CD4-positive, alpha-beta memory T cell (primary cell): ENCODE results near the gene CCDC174. TPM values are rescaled to one million over a fixed set of nuclear protein-coding genes. Genes with fewer than 3 reads are reported as not detected.

Experiments
- CTCF ChIA-PET: fragments of 350-600 bp; sonication (Branson Sonifier 250); formaldehyde crosslinking; loops from one replicate; lab custom pipeline; 2021; ENCODE audit warnings: inconsistent platforms; ENCODE audit not compliant: partially characterized antibody; lab: Charles Lee
- POLR2A ChIA-PET: fragments of 350-600 bp; sonication (Branson Sonifier 250); formaldehyde crosslinking; loops from one replicate; lab custom pipeline; 2021; ENCODE audit not compliant: partially characterized antibody; lab: Charles Lee
- DNase-seq, 5 donors: peaks; one replicate each; pipeline versions ENCODE4 v3.0.0 to v3.0.0-alpha.2; 2020 to 2022; ENCODE audit warnings: mixed read lengths in 1 of 5
- H3K27ac ChIP-seq: one replicate; pipeline ENCODE4 v1.7.0; 2013; ENCODE audit warnings: low read depth, low read length
- H3K27me3 ChIP-seq: 2 replicates; pipeline ENCODE4 v1.7.0; 2013; ENCODE audit warnings: mild to moderate bottlenecking, low read length, moderate library complexity; ENCODE audit not compliant: insufficient read depth
- H3K36me3 ChIP-seq: 2 replicates; pipeline ENCODE4 v1.7.0; 2013; ENCODE audit warnings: mild to moderate bottlenecking, low read length, moderate library complexity; ENCODE audit not compliant: insufficient read depth
- H3K4me1 ChIP-seq: 2 replicates; pipeline ENCODE4 v1.7.0; 2013; ENCODE audit warnings: mild to moderate bottlenecking, low read length, moderate library complexity; ENCODE audit not compliant: insufficient read depth
- H3K4me3 ChIP-seq, 2 donors: one replicate each; pipeline ENCODE4 v1.7.0; 2013; ENCODE audit warnings: low read length in 2 of 2, mild to moderate bottlenecking in 1 of 2
- H3K9me3 ChIP-seq, 2 donors: one replicate each; pipeline ENCODE4 v1.7.0; 2013; ENCODE audit warnings: low read length in 2 of 2, control low read depth in 1 of 2; ENCODE audit not compliant: control insufficient read depth in 1 of 2
- H3K27ac Mint-ChIP-seq, 7 donors: one replicate each; pipeline ENCODE4 v1.8.0; 2020 to 2021; ENCODE audit warnings: mixed read lengths in 7 of 7, mild to moderate bottlenecking in 6 of 7, inconsistent platforms in 3 of 7, moderate library complexity in 3 of 7
- H3K27me3 Mint-ChIP-seq, 2 donors: one replicate each; pipeline ENCODE4 v1.8.0; 2020 to 2021; ENCODE audit warnings: mixed read lengths in 2 of 2
- H3K36me3 Mint-ChIP-seq, 2 donors: one replicate each; pipeline ENCODE4 v1.8.0; 2020 to 2021; ENCODE audit warnings: mixed read lengths in 2 of 2, inconsistent platforms in 1 of 2, mild to moderate bottlenecking in 1 of 2
- H3K4me1 Mint-ChIP-seq, 4 donors: one replicate each; pipeline ENCODE4 v1.8.0; 2020 to 2021; ENCODE audit warnings: mixed read lengths in 4 of 4, mild to moderate bottlenecking in 1 of 4
- H3K4me3 Mint-ChIP-seq, 8 donors: one replicate each; pipeline ENCODE4 v1.8.0; 2020 to 2021; ENCODE audit warnings: mixed read lengths in 8 of 8, mild to moderate bottlenecking in 7 of 8, moderate library complexity in 6 of 8, inconsistent platforms in 3 of 8
- H3K9me3 Mint-ChIP-seq, 8 donors: one replicate each; pipeline ENCODE4 v1.8.0; 2020 to 2021; ENCODE audit warnings: mixed read lengths in 8 of 8, mild to moderate bottlenecking in 5 of 8, inconsistent platforms in 3 of 8, moderate library complexity in 1 of 8
- intact Hi-C: fragments of 100-400 bp; cut with micrococcal nuclease; formaldehyde crosslinking; loops from one replicate; pipeline ENCODE4 v1.15.1; 2023
- polyA plus RNA-seq, 2 donors: library from polyadenylated mRNA; unstranded; fragments of 300-500 nt; fragmentation: Illumina TruSeq; gene quantifications; one replicate each; pipeline ENCODE4 v1.2.3, GENCODE V29; 2021
- total RNA-seq, 2 experiments: library from RNA; stranded (reverse); gene quantifications; one replicate each; pipeline ENCODE4 v1.2.3, GENCODE V29; 2021

CCDC174 gene
- total and polyA plus RNA-seq, 4 experiments from 2014 or later, result 20.0 to 51.8 (median 37.1) TPM

GRCh38 chr3:14640734-14641133 lies 10.8 kb upstream of the CCDC174 start:
- no peaks in the 10 kb centered on the region for H3K36me3 ChIP-seq
- DNase-seq, result no peak
- H3K27me3 ChIP-seq, result no peaks in the 10 kb centered on the region
- no peak overlapping the region for H3K4me3 ChIP-seq
- no peak overlapping the region for H3K27ac ChIP-seq
- no peak overlapping the region for H3K4me3 Mint-ChIP-seq
- intact Hi-C loops, result no loop called here
- no peak overlapping the region for H3K27ac Mint-ChIP-seq
- H3K27me3 Mint-ChIP-seq, result peaks cover 43% of the 10 kb centered on the region in 2 donors
- ChIA-PET POLR2A (no interaction called here), CTCF (interaction anchor here (0.9 kb wide), 1 partner anchor 283 kb away, joined by 3 read pairs; no protein-coding TSS in a partner anchor)
- peaks cover 0 to 2% (median 0%) of the 10 kb centered on the region in 8 donors for H3K9me3 Mint-ChIP-seq
- H3K4me1 Mint-ChIP-seq, result no peaks in the 10 kb centered on the region
- no peaks in the 10 kb centered on the region for H3K36me3 Mint-ChIP-seq
- H3K4me1 ChIP-seq, result no peaks in the 10 kb centered on the region
- no peaks in the 10 kb centered on the region for H3K9me3 ChIP-seq

GRCh38 chr3:14641346-14641745 lies 10.2 kb upstream of the CCDC174 start:
- peaks cover 0 to 2% (median 0%) of the 10 kb centered on the region in 8 donors for H3K9me3 Mint-ChIP-seq
- no peaks in the 10 kb centered on the region for H3K4me1 ChIP-seq
- no peak for DNase-seq
- no peak overlapping the region for H3K4me3 ChIP-seq
- no peaks in the 10 kb centered on the region for H3K4me1 Mint-ChIP-seq
- no peak overlapping the region for H3K4me3 Mint-ChIP-seq
- H3K27ac Mint-ChIP-seq, result no peak overlapping the region
- no peaks in the 10 kb centered on the region for H3K27me3 ChIP-seq
- H3K27me3 Mint-ChIP-seq, result peaks cover 38 to 39% of the 10 kb centered on the region in 2 donors
- POLR2A ChIA-PET, result no interaction called here
- H3K27ac ChIP-seq, result no peak overlapping the region
- no peaks in the 10 kb centered on the region for H3K36me3 Mint-ChIP-seq
- intact Hi-C loops, result no loop called here
- no peaks in the 10 kb centered on the region for H3K36me3 ChIP-seq
- CTCF ChIA-PET, result no interaction called here
- no peaks in the 10 kb centered on the region for H3K9me3 ChIP-seq

GRCh38 chr3:14645453-14645852 lies 6.1 kb upstream of the CCDC174 start:
- no peak overlapping the region for H3K27ac Mint-ChIP-seq

GRCh38 chr3:14646131-14646573 lies 5.4 kb upstream of the CCDC174 start:
- Histone ChIP-seq H3K27ac (no peak overlapping the region), H3K27me3 (no peaks in the 10 kb centered on the region), H3K36me3 (no peaks in the 10 kb centered on the region), H3K4me3 (no peak overlapping the region), H3K9me3 (no peaks in the 10 kb centered on the region), H3K4me1 (peaks cover 10% of the 10 kb centered on the region)
- intact Hi-C loops, result no loop called here
- Mint-ChIP-seq H3K27ac (no peak overlapping the region), H3K36me3 (no peaks in the 10 kb centered on the region), H3K4me3 (no peak overlapping the region), H3K27me3 (peaks cover 5% of the 10 kb centered on the region in 2 donors), H3K9me3 (no peaks in the 10 kb centered on the region), H3K4me1 (peaks cover 6 to 18% (median 8%) of the 10 kb centered on the region in 4 donors)
- CTCF ChIA-PET, result no interaction called here
- POLR2A ChIA-PET, result no interaction called here
- no peak for DNase-seq

More at GRCh38 chr3:14645453-14645852, 6.1 kb upstream of the CCDC174 start:
- no peaks in the 10 kb centered on the region for H3K9me3 Mint-ChIP-seq
- no peak overlapping the region for H3K4me3 ChIP-seq
- CTCF ChIA-PET, result no interaction called here
- no peak overlapping the region for H3K27ac ChIP-seq
- H3K4me1 Mint-ChIP-seq, result peaks cover 4 to 12% (median 5%) of the 10 kb centered on the region in 4 donors
- peaks cover 5 to 6% of the 10 kb centered on the region in 2 donors for H3K27me3 Mint-ChIP-seq
- intact Hi-C loops, result no loop called here
- DNase-seq, result no peak
- H3K36me3 Mint-ChIP-seq, result no peaks in the 10 kb centered on the region
- H3K4me3 Mint-ChIP-seq, result no peak overlapping the region
- H3K9me3 ChIP-seq, result no peaks in the 10 kb centered on the region
- POLR2A ChIA-PET, result no interaction called here
- H3K27me3 ChIP-seq, result no peaks in the 10 kb centered on the region
- peaks cover 4% of the 10 kb centered on the region for H3K4me1 ChIP-seq
- H3K36me3 ChIP-seq, result no peaks in the 10 kb centered on the region

- Histone ChIP-seq H3K9me3 (no peaks in the 10 kb centered on the region), H3K27ac (no peak overlapping the region), H3K4me3 (no peak overlapping the region), H3K36me3 (no peaks in the 10 kb centered on the region), H3K27me3 (no peaks in the 10 kb centered on the region), H3K4me1 (peaks cover 10% of the 10 kb centered on the region)
- intact Hi-C loops, result no loop called here
- Mint-ChIP-seq H3K4me3 (no peak overlapping the region), H3K27me3 (peaks cover 5% of the 10 kb centered on the region in 2 donors), H3K9me3 (no peaks in the 10 kb centered on the region), H3K4me1 (peaks cover 10 to 23% (median 12%) of the 10 kb centered on the region in 4 donors), H3K36me3 (peaks cover 0 to 2% of the 10 kb centered on the region in 2 donors), H3K27ac (peak overlapping the region in 1 of 7 donors; percentile 49)
- CTCF ChIA-PET, result no interaction called here
- POLR2A ChIA-PET, result no interaction called here
- DNase-seq, result no peak
These were observed 4.8 kb upstream of the CCDC174 start for GRCh38 chr3:14646589-14647413.

- peak overlapping the region in 1 of 8 donors; percentile 53 for H3K4me3 Mint-ChIP-seq
- H3K9me3 Mint-ChIP-seq, result no peaks in the 10 kb centered on the region
- H3K27ac Mint-ChIP-seq, result no peak overlapping the region
- H3K4me1 Mint-ChIP-seq, result peaks cover 14 to 35% (median 24%) of the 10 kb centered on the region in 4 donors
- DNase-seq, result no peak
- Histone ChIP-seq H3K4me3 (no peak overlapping the region), H3K9me3 (no peaks in the 10 kb centered on the region), H3K36me3 (no peaks in the 10 kb centered on the region), H3K4me1 (peaks cover 23% of the 10 kb centered on the region), H3K27ac (no peak overlapping the region), H3K27me3 (no peaks in the 10 kb centered on the region)
- ChIA-PET POLR2A (no interaction called here), CTCF (interaction anchor here (1.0 to 1.2 kb wide), 2 partner anchors 17 to 19 kb away, joined by 3 to 4 read pairs; no protein-coding TSS in a partner anchor)
- H3K36me3 Mint-ChIP-seq, result peaks cover 0 to 8% of the 10 kb centered on the region in 2 donors
- H3K27me3 Mint-ChIP-seq, result peaks cover 0 to under 1% of the 10 kb centered on the region in 2 donors
- intact Hi-C loops, result no loop called here
These were observed 3.3 kb upstream of the CCDC174 start for GRCh38 chr3:14647976-14648955.
